GM19452 (cell line): ENCODE results near the gene PDE1A.

Experiments
- ATAC-seq: cut with Tn5 transposase; IDR thresholded peaks from one replicate; pipeline ENCODE4 v1.9.1; 2021; ENCODE audit not compliant: unreplicated experiment

The PDE1A gene

DNA sequence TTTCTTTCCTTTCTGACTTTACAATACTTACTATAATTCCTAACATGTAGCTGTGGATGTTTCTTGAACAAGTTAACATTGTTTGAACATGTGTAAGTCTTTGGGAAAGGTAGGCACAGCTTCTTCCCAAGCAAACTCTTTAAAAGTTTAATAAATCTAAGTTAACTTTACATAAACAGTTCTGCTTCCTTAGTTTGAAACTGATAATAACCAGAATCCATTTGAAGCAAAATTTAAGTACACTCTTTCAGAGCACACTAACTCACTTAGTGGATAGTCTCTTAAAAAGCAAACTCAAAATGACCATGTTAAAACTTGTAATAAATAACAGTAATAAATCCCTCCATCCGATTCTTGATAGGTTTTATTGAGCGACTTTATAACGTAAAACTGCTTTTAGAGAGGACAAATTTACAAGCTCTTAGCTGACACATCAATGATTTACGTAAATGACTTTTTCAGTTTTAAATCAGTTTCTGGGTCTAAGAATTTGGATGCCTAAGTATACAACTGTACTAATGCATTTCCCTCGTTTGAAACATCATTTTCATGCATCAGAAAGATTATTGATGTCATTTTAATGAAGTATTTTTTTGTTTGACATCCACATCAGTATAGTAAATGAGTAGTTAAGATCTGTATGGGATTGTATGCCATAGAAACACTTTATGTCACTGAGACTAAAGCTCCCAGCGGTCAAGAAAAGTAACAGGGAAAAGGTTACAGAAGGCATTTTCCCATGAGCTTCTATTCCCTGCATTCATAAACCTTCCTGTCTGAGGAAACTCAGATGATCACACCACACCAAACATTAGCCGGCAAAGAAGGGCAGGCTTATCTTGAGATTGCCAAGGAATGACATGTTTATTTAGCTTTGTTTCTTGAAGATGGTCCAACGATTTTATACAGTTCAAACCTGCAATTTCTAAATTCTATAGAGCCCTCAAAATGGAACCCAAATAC is 67.5 kb downstream of the PDE1A start:
- no peak for ATAC-seq

DNA sequence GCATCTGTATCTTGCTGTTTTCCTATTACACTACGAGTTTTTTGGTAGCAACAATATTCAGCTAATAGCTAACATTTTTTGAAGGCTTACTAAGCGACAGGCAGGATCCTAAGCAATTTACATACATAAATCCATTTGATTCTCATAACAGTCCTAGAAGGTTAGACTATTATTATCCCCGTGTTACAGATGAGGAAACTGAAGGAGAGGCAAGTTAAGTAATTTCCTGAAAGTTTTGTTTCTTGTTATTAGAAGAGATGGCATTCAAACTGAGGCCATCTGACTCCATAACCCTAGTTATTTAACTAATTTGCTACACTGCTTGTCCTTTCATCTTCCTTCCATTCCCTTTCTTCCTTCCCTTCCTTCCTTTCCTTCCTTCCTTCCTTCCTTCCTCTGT is 68.2 kb downstream of the PDE1A start:
- no peak for ATAC-seq

DNA sequence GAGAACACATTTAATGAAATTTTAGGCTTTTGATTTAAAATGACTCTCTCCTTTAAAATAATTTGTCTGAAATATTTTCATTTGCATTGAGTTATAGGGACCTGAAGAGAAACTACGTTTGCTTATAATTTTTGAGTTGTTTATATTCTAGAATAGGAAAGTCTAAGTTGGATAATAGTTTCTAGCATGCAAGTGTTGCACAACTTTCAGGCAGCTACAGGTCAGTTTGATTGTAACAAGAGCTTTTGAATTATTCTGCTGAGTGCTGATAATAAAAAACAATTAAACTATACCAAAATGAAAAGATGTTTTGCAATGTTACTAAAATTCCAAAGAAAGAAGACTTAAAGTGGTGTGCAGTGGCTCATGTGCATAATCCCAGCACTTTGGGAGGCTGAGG is 71.0 kb downstream of the PDE1A start:
- ATAC-seq: no peak

DNA sequence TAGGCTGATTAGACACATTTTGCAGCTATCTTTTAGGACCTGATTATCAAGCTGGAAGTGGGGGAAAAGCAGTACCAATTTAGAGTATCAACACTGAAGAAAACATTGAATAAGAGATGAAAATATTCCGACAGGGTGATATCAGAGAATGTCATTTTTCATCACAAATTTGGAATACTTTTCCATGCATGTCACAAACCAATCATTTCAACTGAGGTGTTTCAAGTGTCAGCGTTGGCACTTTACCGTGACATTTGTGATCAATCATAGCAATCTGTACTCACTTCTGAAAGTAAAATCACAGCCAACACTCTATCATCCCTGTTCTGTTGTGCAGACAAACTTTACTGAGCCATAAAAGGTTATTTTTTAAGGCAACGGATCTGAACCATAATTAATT is 75.4 kb downstream of the PDE1A start:
- no peak for ATAC-seq

DNA sequence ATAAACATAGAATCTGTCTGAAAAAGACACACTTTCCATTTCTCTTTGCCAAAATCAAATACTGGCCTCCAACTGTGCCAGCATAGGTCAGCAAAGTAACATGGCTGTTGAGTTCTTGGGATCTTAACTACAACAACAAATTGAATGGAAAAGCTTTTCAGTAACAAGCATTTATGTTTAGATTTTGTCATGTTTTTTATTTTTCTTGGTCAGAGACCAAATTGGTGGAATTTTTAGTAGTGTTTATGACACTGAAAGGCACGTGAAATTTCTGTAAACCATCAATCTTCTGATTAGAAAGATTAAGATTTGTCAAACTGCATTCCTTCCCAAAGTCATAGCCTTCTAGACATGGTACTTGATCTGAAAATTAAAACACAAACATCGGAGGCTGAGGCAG is 77.6 kb downstream of the PDE1A start:
- no peak for ATAC-seq

DNA sequence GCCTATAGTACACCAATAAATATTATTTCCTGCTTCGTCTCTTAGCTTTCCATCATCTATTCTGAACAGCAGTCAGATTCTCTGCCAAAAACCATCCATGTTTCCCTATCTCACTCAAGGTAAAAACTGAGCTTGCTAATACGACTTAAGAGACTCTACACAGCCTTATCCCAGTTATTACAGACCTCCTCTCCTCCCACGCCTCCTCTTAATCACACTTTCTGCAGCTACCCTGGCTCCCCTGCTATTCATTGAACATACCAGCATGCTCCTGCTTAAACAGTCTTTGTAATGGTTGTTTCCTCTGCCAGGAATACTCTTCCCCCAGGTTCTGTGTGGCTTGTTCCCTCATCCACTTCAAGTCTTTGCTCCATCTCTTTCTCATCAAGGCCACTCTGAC is 81.5 kb downstream of the PDE1A start:
- ATAC-seq: no peak

DNA sequence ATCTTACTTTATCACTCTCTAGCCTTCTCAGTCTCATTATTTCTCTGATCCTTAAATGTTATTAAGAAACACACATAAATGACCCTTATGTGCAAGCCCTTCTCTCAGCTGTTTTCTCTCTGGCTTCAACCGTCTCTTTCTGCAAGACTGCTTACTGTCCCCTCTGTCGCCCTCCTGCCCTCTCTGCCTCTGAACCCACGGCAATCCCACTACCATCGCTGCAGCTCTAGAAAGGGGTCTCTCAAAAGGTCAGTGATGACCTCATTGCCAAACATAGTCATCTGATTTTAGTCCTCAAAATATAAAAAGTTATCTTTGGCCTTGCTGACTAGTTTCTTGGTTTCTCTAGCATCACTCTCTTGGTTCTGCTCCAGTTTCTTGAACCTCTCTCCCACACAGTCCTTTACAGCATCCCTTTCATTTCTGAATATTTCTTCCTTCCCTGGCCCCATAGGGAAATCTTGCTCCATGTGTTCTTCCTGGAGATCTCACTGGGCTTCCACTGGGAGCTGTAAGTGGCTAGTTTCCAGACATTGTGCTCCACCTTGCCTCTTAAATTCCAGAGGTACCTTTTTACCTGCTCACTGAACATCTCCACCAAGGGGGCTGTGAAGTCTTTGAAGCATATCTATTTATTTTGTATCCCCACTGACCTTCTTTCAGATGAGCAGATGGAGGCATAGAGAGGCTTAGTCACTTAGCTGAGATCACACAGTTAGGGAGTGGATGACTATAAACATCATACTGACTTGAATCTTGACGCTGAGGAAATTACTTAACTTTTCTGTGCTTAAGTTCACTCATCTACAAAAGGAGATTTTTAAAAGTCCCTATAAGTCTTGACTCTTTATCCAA is 96.2 kb downstream of the PDE1A start:
- no peak for ATAC-seq

DNA sequence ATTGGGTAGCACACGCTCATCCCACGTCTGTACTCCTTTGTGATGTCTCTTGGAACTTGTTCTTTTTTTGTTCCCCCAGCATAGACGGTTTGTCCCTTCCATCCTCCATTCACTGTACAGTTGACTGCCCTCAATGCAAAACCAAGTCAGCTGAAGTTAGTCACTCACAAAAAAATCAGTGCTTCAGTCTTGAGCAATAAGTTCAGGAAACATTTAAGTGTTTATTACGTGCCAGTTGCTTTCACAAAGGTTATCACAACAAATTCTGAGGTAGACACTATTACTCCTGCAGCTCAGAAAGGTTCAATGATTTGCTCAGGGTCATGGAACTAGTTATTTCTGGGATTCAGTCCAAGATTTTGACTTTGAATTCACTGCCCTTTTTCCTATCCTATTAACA is 102.2 kb downstream of the PDE1A start:
- ATAC-seq: no peak

DNA sequence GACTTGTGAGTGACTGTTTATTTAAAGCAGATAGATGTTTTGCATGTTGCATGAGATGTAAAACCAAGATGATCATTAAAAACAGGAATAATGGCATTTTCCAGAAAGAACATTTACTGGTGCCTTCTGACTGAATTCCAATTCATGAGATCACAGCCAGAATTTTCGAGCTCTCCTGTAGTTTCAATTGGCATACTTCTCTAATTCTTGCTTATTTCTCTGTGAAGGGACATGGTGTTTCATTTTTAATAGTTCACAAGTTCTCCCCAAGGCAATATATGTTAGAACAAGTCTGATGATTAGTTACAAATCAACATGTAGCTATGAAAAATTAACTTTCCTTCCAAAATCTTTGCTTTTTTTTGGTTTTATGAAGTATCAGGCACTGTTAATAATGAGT is 105.7 kb downstream of the PDE1A start:
- ATAC-seq: no peak

DNA sequence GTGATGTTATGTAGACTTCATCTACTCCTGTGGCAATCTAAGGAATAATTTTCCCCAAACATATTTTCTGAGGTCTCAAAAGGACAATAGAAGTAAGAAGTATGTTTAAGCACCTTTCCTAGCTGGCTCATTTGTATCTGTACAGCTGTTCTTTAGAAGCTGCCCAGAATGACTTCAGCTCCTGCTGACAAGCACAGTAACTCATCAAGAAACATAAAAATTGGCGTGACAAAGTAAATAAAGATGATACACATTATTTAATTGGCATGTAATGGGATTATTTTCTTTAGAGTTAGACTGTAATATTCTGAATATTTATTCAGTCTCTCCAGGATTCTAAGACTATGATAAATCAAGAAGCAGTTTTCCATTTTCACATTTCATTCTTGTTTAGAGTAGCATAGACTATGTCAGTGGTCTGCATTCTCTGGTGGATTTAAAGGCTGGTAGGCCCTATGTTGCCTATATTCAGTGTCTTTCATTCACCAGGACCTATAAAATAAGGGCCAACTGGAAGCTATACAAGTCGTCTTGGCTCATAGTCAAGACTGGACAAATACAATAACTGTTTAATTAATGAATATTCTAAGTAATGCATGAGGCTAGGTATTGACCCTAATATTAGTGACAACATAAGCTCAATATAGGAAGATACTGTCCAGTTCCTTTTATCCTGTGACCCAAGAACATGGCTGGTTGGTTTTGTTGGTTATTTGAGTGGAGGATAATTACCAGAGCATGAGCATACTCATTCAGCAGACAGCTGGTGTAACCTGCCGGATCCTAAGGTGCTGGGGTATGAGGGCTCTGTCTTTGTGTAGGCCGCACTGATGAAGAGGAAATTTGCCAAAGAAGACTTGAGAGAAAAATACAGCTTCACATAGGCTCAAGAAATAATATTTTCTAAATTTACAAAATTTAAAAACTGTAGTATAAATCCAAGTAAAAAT is 107.0 kb downstream of the PDE1A start:
- no peak for ATAC-seq

DNA sequence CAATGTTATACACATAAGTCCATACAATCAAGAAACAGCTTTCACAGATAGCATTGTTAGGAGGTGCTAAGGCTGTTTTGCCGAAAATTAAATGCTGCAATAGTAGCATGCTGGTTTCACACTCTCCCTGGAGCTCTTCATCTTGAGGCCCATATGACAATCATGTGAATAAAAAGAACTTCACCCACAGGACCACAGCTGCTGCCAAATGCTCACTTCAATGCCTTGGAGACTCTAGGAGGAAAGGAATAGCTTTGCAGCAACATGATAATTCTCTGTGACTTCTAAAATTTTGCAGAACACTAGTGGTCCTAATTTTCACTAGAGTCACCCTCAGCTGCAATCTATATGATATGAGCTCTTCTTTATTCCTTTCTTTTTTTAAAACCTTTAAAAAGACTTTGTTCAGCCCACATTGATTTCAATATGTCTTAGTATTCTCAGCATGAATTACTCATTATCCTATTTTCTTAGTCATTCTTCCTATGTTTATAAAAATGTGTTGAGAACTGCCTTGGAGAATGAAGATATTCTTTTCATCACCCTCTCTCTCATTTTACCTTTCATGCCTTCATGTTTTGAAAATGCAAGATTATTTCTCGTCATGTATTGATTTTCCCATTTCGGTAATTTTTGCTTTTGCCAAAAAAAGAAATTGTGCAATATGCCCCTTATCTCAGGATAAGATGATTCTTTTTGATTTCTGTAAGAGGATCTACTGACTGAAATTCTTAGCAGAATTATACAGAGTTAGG is 108.2 kb downstream of the PDE1A start:
- ATAC-seq: no peak

DNA sequence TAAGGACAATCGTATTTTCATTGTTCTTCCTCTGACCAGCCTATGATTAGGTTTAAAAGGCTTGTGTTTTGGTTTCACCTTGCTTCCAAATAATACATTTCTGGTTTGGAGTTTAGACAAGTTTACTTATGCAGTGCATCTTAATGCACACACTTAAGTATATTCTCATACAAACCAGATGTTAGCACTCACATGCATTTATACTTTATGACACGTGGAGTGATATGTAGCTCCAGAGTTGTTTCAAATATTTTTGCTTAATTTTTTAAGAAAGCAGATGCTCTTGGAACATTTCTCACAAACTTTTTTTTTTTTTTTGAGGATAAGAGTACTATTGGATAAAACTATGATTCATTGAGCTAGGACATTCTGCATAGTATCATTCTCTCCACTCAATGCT is 109.9 kb downstream of the PDE1A start:
- ATAC-seq: no peak

DNA sequence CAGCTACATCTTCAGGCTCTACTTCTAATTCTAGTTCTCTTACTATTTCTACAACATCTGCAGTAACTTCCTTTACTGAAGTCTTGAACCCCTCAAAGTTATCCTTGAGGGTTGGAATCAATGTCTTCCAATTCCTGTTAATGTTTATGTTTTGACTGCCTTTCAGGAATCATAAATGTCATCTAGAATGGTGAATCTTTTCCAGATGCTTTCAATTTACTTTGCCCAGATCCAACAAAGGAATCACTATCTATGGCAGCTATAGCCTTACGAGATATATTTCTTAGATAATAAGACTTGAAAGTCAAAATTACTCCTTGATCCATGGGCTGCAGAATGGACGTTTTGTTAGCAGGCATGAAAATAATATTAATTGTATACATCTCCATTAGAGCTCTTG is 123.9 kb downstream of the PDE1A start:
- ATAC-seq: no peak

DNA sequence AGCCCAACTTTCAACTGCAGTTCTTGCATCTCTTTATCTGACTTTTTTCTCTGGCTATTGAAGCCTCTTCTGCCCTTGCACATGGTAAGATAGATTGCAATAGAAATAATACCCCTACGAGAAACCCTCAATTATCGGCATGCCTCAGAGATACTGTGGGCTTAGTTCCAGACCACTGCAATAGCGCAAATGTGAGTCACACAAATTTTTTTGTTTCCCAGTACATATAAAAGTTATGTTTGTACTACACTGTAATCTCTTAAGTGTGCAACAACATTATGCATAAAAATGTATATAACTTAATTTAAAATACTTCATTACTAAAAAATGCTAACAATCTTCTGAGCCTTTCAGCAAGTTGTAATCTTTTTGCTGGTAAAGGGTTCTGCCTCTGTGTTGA is 124.7 kb downstream of the PDE1A start:
- no peak for ATAC-seq

DNA sequence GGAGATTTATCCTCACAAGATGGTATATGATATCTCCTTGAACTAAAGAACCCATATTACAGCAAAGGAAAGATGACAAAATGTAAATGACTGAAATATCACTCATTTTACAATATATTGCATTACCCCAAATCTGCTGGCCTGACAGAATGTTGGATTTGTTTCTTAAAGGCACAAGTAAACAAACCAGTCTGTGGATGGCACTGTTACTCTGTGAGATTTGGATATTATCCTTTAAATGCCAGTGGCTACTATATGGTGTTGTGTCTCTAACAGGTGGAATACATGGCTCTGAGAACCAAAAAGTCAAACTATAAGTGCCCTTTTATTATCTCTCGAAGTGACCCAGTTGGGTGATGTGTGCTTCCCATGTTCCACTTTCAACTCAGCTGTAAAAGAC is 125.7 kb downstream of the PDE1A start:
- ATAC-seq: no peak

DNA sequence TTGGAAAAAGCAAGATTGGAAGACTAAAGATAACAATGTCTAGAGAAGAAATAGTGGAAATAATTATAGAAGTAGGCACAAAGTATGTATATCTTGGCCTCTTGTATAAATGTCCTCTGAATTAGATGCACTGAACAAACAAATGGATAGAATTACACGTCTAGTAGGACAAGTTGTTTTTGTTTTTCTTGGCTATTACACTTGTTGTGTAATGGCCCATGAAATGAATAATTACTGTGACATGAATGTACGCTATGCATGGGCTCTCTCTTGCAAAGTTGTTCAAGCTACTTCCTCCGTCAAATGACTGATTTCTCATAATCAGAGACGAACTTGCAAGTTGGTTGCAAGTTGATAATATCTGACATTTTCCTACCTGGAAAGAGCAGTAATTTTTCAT is 126.2 kb downstream of the PDE1A start:
- no peak for ATAC-seq

DNA sequence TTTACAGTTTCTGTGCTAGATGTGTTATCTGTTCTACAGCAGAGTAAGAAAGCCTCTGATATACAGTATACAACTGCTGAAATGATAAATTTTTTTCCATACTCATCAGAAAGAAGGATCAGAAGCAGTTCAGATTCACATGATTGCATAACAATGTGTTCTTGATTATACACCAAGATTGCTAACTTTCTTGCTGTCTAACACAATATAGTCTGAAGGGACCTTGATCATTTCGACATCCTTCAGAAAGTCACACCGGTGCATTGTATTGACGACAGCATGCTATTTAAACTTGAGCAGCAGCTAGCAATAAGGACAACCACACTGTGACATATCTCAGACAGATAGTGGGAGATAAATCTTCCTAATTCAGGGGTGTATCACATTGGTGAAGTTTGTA is 127.2 kb downstream of the PDE1A start:
- ATAC-seq: no peak

DNA sequence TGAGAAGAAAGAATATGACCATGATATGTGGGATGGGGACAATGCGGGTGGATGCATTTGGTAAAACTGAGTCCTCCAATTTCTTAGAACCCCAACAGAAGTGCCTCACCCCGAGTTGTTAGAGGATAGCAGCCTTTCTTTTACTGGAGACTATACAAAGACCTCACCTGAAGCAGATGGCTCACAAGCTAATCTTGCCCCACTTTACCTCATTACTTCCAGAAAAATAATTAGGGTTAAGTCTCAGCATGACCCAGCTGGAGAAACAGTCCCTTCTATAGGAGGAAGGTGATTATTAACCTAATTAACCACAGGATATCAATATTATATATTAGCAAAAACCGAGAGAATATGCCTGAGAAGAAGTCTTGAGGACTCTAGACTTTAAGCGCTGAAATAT is 128.4 kb downstream of the PDE1A start:
- ATAC-seq: no peak

DNA sequence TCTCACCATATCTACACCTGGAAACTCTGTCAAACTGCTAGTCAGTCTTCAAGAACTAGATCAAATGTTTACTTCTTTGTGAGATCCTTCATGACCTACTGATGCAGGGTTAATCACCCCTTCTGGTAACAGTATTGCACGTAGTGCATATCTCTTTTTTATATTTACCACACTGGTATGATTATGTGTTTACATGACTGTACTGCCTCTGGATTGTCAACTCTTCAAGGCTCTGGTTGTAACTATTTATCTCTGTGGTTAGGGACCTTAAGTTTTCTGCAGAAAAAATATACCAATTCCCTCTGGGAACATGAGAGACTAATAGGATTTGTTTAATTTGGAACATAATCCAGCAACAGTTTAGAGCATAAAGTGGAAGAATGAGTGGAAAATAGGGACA is 135.5 kb downstream of the PDE1A start:
- ATAC-seq: no peak

DNA sequence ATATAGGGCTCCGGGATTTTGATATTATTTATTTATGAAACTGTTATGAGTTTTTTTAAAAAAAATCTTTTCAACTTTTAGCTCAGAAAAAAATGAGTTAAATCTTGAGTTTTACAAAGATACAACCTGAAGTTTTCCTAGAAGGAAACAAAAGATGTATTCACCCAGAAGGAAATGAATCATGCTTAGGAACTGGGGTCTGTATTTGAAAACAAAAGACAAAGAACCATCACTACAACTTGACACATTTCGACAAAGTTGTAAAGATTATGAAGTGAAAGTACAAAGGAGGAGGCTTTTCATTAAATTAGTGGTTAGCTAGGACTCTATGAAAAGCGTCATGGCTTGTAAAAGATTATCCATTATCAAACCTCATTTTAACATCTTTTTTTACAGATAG is 143.3 kb downstream of the PDE1A start:
- ATAC-seq: no peak
